Suppressor macrophage treated with lipopolysaccharide for 4 hours (primary cell): ENCODE data around the gene GZMH.
"Not testable (repeated sequence)": the region's sequence is repeated elsewhere in the genome, so short reads cannot be mapped to it uniquely, and the experiment has no call there.

Experiments used
- DNase-seq: peaks from one replicate; pipeline ENCODE4 v3.0.0-alpha.2; 2020

GZMH gene

DNA sequence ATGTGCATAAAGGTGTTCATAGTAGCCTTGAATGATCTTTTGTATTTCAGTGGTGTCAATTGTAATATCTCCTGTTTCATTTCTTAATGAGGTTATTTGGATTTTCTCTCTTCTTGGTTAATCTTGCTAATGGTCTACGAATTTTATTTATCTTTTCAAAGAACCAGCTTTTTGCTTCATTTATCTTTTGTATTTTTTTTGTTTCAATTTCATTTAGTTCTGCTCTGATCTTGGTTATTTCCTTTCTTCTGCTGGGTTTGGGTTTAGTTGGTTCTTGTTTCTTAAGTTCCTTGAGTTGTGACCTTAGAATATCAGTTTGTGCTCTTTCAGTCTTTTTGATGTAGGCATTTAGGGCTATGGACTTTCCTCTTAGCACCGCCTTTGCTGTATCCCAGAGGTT lies 18.5 kb downstream of the GZMH start:
- DNase-seq = not testable (repeated sequence)

DNA sequence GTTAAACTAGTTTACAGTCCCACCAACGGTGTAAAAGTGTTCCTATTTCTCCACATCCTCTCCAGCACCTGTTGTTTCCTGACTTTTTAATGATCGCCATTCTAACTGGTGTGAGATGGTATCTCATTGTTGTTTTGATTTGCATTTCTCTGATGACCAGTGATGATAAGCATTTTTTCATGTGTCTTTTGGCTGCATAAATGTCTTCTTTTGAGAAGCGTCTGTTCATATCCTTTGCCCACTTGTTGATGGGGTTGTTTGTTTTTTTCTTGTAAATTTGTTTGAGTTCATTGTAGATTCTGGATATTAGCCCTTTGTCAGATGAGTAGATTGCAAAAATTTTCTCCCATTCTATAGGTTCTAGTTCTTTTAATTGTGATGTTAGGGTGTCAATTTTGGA lies 25.1 kb downstream of the GZMH start:
- DNase-seq = not testable (repeated sequence)

DNA sequence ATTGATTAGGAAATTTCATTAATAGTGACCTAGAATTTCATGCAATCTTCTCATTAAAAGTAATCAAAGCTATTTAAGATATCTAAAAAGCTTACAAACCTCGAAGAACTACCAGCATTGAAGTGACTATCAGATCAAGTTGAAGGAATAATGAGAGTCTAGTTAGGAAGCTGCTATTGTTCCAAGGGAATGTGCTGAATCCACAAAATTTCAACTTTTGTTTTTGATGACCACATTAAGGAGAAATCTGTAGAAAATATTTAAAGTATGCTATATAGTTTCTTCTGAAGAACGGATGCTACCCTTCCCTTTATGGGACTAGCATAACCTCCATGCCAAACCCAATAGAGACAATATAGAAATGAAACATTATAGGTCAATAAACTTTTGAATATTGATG lies 30.9 kb downstream of the GZMH start:
- no peak for DNase-seq

DNA sequence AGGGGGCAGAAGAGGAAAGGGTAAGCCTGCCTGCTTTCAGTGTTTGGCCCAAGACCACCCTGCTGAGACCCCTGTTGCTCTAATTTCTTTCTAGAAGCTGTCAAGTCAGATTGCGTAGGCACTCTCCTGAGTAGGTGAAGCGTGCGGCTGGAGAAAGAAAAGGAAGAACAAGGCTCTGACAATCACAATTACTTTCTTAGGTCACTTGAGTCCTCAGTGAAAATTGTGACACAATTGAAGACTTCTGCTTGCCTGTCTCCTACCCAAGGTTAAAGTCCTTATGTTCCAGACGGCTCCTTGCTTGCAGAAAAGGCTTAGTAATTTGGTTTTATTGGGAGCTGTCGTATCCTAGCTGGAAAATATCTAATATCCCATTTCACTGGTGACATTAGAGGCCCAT lies 32.7 kb downstream of the GZMH start:
- no peak for DNase-seq

DNA sequence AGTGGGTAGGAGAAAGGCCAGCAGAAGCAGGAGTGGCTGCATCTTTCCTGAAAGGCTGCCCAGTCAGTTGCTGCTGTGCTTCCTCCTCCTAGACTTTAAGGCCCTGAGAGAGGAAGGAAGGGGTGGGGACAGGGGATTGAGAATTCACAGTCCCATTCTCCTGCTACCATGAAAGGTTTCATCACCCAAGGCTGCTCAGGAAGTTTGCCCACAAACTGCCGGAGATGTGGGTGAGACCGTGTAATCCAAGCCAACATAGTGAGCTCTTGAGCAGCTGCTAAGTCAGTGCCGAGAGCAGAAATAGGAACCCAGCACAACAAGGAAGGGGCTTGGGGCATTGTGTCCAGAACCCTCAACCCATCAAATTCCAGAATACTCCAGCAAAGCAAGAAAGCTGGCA lies 33.3 kb downstream of the GZMH start, which contains the start of gene CTSG:
CTSG (minus strand) TSS at position 69 of the 400 bp plus-strand sequence; CDS start at position 42, 27 bp downstream.
- peak; percentile 35 for DNase-seq

DNA sequence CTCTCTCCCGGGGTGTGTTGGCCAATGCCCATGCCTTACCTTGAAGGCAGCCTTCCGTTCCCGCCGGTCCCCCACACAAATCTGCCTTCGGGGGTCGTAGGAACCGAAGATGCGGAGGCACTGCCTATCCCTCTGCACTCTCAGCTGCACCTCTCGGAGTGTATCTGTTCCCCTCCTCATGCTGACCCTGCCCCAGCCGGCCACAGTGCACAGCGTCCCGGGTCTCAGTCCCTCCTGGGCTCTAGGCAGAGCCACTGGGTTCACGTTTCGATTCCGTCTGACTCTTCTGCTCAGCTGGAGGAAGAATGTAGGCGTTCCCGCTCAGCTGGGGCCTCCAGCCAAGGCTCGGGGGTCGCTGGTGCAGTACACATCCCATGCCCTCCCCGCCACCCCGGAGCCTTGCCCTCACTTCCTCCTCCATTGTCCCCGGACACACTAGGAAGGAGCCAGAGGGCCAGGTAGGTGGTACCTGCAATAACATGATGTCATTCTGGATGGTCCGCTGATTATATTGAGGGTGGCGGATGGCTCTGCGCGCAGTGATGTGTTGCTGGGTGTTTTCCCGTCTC lies 35.2 kb downstream of the GZMH start:
- DNase-seq = no peak

DNA sequence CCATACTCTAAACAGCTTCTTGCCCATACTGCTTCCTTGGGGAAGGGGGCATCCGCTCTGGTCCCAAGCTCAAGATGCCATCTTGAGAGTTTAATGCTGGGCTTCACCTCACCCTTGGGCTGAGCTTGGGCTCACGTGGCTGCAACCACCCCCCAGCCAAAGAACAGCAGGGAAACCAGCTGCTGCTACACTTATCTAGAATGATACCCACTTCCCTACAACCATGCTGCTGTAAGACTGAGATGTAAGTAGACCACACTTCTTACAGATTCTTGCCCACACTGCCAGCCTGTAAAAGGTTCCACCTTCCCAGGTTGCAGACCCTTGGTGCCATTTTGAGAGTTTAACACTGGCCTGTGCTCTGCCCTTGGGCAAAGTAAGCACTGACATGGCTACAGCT lies 43.2 kb downstream of the GZMH start:
- no peak for DNase-seq

DNA sequence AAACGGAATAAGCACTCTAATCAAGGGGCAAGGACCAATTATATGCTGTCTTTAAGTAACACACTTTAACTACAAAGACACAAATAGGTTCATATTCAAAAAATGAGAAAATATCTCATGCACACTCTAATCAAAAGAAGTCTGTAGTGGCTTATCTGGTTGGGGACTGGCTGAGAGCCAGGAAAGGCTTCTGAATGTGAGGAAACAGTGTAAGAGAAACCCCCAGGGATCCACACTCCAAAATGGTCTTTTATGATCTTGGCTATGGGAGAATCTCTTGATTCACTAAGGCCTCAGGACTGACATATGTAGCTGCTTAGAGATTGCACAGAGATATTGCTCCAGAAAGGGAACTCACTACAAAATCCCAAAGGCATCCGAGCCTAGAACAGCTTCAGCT lies 43.7 kb downstream of the GZMH start:
- DNase-seq = no peak

DNA sequence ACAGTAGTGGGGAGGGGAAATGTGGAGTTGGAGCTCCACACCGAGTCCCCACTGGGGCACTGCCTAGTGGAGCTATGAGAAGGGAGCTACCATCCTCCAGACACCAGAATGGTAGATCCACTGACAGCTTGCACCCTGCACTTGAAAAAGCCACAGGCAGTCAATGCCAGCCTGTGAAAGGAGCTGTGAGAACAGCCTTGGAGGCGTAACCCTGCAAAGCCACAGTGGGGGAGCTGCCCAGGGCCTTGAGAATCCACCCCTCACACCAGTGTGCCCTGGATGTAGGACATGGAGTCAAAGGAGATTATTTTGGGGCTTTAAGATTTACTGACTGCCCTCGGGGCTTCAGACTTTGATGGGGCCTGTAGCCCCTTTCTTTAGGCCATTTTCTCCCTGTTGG lies 46.0 kb downstream of the GZMH start:
- DNase-seq = no peak

DNA sequence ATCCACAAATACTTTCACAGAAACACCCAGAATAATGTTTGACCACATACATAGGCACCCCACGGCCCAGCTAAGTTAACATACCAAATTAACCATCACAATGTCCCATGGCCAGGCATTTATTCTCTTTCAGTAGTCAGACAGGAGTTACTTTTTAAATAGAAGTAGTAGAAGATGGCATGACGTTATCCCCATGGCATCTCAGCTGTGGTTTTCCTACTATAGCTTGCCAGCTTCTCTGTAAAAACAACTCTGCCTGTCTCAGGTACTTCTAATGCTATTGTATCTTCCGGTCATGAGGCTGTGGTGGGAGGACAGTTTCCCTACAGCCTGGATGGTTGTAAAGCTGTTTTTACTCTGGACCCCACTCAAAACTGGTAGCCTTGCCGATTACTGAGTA lies 52.7 kb downstream of the GZMH start:
- DNase-seq = no peak
